Nephron progenitor cell (in vitro differentiated cells): ENCODE data around the gene C1QA.

Experiments
- DNase-seq: peaks from one replicate; pipeline ENCODE4 v3.0.0; 2021
- H3K27ac Mint-ChIP-seq: 2 replicates; pipeline ENCODE4 v1.8.0; 2021; ENCODE audit warnings: mild to moderate bottlenecking, moderate library complexity, mixed read lengths
- H3K27me3 Mint-ChIP-seq: 2 replicates; pipeline ENCODE4 v1.8.0; 2021; ENCODE audit warnings: mild to moderate bottlenecking, low read depth, mixed read lengths; ENCODE audit not compliant: poor library complexity
- H3K36me3 Mint-ChIP-seq: 2 replicates; pipeline ENCODE4 v1.8.0; 2021; ENCODE audit warnings: low read depth, mixed read lengths
- H3K4me1 Mint-ChIP-seq: 2 replicates; pipeline ENCODE4 v1.8.0; 2021; ENCODE audit warnings: mixed read lengths
- H3K4me3 Mint-ChIP-seq: 2 replicates; pipeline ENCODE4 v1.8.0; 2021; ENCODE audit warnings: mild to moderate bottlenecking, moderate library complexity, mixed read lengths
- H3K9me3 Mint-ChIP-seq: 2 replicates; pipeline ENCODE4 v1.8.0; 2021; ENCODE audit warnings: mild to moderate bottlenecking, moderate library complexity, mixed read lengths
- CTCF ChIP-seq: fragments of 200-600 bp; sonication (generic); IDR thresholded peaks from 2 replicates; pipeline ENCODE4 v1.5.0; 2021; ENCODE audit warnings: antibody characterized with exemption

C1QA gene

GRCh38 chr1:22629886-22630285 is 6.5 kb upstream of the C1QA start:
- H3K4me3 Mint-ChIP-seq = no peak overlapping the region
- no peaks in the 10 kb centered on the region for H3K4me1 Mint-ChIP-seq
- H3K27me3 Mint-ChIP-seq = peaks cover 84% of the 10 kb centered on the region
- no peaks in the 10 kb centered on the region for H3K36me3 Mint-ChIP-seq
- no peak for DNase-seq
- no peak for TF ChIP-seq CTCF
- no peak overlapping the region for H3K27ac Mint-ChIP-seq
- H3K9me3 Mint-ChIP-seq = no peaks in the 10 kb centered on the region

DNA sequence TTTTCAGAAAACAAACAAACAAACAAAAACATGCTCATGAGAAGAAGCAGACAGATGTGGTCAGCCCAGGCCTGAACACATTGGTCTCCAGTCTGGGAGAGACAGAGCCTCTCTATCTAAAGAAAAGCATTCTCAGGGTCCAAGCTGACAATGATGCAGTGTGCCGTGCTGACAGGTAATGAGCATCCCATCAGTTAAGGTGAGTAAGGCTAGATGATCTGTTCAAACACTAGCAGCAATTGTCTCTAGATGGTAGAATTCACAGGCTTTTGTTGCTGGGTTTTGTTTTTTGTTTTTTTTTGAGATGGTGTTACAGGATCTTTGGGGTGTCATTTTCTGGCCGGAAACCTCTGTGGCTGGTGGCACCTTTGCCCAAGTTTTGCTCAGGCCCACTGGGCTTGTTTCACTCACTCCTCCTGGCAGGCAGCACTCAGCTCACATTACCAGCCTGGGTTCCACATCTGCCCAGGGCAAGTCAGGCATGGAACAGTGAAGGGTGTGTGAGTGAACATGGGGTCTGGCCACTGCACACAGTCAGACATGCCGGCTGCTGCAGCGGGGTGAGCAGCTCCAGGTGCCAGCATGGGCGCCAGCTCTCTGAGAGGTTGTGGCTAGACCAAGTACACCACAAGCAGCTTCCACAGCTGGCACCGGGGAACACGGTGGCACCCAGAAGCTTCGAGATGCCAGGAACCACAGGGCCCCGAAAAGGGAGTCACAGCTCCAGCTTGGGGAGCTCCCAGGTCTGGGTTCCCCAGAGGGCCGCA is 2.5 kb upstream of the C1QA start:
- no peak overlapping the region for H3K27ac Mint-ChIP-seq
- H3K36me3 Mint-ChIP-seq = no peaks in the 10 kb centered on the region
- no peak for TF ChIP-seq CTCF
- no peak overlapping the region for H3K4me3 Mint-ChIP-seq
- H3K9me3 Mint-ChIP-seq = no peaks in the 10 kb centered on the region
- H3K4me1 Mint-ChIP-seq = no peaks in the 10 kb centered on the region
- no peak for DNase-seq
- H3K27me3 Mint-ChIP-seq = peaks cover 54% of the 10 kb centered on the region

DNA sequence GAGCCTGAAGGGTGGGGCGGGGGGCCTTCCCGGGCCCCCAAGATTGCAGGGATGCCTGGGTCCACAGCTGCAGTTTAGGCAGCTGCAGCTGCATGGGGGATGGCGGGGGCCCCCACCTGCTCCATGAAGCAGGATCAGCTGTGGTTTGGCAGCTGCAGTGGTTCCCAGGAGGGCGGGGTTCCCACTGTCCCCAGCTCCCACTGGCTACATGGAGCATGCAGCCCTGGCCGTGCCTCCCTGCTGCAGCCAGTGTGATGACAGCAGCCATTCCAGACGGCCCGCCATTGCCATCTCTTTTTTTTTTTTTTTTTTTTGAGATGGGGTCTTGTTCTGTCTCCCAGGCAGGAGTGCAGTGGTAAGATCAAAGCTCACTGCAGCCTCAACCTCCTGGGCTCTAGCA is 992 bp upstream of the C1QA start:
- DNase-seq = no peak
- Mint-ChIP-seq H3K4me3 (no peak overlapping the region), H3K9me3 (no peaks in the 10 kb centered on the region), H3K27me3 (peaks cover 54% of the 10 kb centered on the region), H3K4me1 (no peaks in the 10 kb centered on the region), H3K36me3 (no peaks in the 10 kb centered on the region), H3K27ac (no peak overlapping the region)
- TF ChIP-seq CTCF = no peak

GRCh38 chr1:22636927-22637326 is 499 bp downstream of the C1QA start:
- TF ChIP-seq CTCF = no peak
- DNase-seq = no peak
- H3K27me3 Mint-ChIP-seq = peaks cover 52% of the 10 kb centered on the region
- H3K27ac Mint-ChIP-seq = no peak overlapping the region
- H3K9me3 Mint-ChIP-seq = no peaks in the 10 kb centered on the region
- no peak overlapping the region for H3K4me3 Mint-ChIP-seq
- H3K36me3 Mint-ChIP-seq = no peaks in the 10 kb centered on the region
- no peaks in the 10 kb centered on the region for H3K4me1 Mint-ChIP-seq

DNA sequence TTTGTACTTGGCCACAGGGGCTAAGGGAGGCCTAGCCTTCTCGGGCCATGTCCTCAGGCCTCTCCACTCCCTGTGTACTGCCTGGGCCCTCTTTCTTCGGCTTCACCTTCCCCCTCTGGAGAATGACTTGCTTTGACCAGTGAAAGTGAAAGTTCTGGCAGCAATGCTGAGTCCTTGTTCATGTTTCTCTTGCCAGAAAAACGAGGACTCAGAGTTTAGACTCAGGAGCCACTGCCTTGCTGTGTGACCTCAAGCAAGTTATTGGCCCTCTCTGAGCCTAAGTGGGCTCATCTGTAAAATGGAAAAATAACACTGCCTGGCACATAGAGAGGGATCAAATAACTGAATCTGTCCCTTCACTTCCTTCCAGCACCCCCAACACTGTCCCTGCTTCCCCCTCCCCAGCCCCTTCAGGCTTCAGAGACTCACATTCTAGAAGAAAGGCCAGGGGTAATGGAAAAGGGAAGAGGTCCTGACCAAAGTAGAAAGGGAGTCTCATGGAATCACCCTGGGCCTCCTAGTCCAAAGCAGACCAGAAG is 1.5 kb downstream of the C1QA start:
- Mint-ChIP-seq H3K4me1 (no peaks in the 10 kb centered on the region), H3K9me3 (no peaks in the 10 kb centered on the region), H3K4me3 (no peak overlapping the region), H3K27ac (no peak overlapping the region), H3K27me3 (peaks cover 44% of the 10 kb centered on the region), H3K36me3 (no peaks in the 10 kb centered on the region)
- DNase-seq = no peak
- TF ChIP-seq CTCF = no peak
